Stimulated activated CD4-positive, alpha-beta T cell treated with anti-CD3 and anti-CD28 coated beads, Interleukin-4, amount 100 ng/mL, for 48 hours (primary cell): Measurements from ENCODE around the gene MRTFB.
A peak's percentile ranks its signal among the peaks of the same experiment; 100 is the strongest.

Source experiments
- DNase-seq, 2 donors: peaks; one replicate each; pipeline ENCODE4 v3.0.0-alpha.2; 2020; ENCODE audit warnings: low read depth in 2 of 2

MRTFB gene

DNA sequence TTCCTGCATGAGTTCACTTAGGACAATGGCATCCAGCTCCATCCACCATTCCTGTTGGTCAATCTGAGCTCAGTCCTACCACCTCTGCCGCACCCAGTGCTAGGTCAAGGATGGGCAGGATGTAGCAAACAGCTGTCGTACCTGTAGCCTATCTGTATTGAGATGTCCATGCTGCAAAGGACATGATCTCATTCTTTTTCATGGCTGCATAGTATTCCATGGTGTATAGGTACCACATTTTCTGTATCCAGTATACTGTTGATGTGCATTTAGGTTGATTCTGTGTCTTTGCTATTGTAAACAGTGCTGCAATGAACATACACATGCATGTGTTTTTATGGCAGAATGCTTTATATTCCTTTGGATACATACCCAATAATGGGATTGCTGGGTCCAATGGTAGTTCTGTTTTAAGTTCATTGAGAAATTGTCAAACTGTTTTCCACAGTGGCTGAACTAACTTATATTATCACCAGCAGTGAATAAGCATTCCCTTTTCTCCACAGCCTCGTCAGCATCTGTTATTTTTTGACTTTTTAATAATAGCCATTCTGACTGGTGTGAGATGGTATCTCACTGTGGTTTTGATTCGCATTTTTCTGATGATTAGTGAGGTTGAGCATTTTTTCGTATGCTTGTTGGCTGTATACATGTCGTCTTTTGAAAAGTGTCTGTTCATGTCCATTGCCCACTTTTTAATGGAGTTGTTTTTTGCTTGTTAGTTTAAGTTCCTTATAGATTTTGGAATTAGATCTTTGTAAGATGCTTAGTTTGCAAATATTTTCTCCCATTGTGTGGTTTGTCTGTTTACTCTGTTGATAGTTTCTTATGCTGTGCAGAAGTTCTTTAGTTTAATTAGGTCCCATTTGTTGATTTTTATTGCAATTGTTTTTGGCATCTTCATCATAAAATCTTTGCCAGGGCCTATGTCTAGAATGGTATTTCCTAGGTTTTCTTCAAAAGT, 7.2 kb upstream of the MRTFB start:
- no peak for DNase-seq

DNA sequence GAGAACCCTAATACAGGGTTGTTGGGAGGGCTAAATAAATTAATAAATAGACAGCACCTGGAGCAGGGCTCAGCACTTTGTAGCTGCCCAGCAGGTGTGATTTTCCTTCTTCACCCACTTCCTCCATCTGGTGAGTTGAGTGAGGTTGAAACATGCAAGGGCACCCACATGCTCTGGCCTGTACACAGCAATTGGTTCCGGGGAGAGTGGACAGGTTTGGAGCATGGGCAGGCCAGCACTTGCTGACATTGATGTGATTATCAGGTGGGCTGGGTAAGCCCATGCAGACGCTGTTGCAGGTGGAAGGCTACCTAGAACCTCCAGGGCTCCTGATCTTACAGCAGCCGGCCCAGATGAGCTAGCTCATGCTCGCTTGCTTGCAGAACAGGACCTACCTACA, 1.3 kb upstream of the MRTFB start:
- DNase-seq = no peak

GRCh38 chr16:14070555-14070876, 603 bp upstream of the MRTFB start:
- no peak for DNase-seq

- DNase-seq = peak in 1 of 2 donors; percentile 18
These were observed 605 bp downstream of the MRTFB start for GRCh38 chr16:14071576-14072271.

DNA sequence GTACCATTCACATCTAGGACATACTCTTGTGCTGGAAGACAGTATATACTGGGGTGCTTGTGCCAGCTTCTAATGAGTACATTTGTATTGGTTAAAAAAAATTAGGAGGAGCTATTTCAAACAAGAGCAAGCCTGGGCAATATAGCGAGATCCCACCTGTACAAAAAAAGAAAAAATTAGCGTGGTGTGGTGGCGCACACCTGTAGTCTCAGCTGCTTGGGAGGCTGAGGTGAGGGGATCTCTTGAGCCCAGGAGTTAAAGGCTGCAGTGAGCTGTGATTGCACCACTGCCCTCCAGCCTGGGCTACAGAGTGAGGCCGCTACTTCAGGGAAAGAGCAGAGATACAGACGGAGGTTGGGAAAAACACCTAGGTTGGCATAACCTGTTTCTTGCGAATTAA, 1.2 kb downstream of the MRTFB start:
- no peak for DNase-seq

- no peak for DNase-seq
These were observed 3.4 kb downstream of the MRTFB start for GRCh38 chr16:14074544-14074943.

DNA sequence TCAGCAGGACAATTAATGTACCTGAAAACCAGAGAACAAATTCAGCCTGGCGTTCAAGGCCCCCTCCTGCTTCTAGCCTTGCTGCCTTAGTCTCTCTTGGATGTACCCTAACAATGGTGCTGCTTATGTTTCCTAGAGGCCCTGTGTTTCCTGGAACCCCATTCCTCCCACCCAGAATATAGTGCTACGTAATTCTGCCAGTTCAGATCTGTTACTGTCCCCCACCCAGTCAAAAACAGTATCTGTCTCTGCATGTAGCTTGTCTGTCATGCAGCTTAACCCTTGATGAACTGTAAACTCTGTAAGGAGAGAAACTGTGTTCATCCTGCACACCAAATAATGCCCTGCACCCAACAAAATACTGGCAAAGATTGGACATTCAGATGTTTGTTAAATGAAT, 6.8 kb downstream of the MRTFB start:
- DNase-seq = no peak

- DNase-seq = no peak
These were observed 15.4 kb downstream of the MRTFB start for GRCh38 chr16:14086477-14086876.

- DNase-seq = no peak
These were observed 16.1 kb downstream of the MRTFB start for GRCh38 chr16:14087181-14087580.

DNA sequence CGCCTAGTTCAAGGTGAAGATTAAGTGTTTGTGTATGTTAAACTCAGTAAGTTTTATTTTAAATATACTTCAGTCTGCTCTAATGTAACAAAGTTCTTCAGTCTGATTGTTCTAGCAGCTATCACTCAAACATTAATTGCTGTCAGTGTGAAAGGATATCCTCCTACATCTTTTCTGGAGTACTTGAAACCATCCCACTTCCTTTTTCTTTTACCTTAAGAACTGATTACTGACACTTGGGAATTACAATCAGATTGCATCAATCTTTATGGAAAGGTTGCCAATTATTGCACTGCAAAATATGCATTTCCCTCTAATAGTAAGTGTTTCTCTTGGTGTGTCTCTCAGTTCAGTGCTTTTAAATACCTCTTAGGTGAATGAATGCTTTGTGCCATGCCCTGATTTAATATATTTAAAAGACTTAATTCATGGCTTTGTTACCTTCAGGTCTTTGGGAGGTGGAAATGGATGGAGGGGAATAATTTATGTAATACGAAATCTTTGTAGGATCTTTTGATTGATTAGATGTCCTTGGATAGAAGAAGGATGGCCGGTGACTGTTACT, 16.6 kb downstream of the MRTFB start:
- DNase-seq = no peak

GRCh38 chr16:14088155-14088753, 17.1 kb downstream of the MRTFB start:
- no peak for DNase-seq

- no peak for DNase-seq
These were observed 18.2 kb downstream of the MRTFB start for GRCh38 chr16:14089283-14089823.

DNA sequence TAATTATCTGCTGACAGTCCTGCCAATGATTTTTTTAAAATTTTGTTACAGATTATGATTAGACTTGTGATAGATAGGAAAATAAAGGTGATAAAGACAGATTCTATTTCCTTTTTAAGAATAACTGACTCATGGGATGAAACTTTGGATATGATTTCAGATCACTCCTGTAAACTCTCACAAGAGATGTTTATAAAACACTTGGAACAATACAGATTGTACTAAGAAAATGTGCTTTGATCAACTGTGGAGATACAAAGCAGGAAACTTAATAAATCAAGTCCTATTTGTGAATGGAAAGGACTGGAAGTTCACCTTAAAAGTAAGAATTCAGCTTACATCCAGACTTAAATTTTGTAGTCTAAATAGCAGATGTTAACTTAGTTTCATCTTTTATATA, 21.4 kb downstream of the MRTFB start:
- no peak for DNase-seq

- no peak for DNase-seq
These were observed 24.9 kb downstream of the MRTFB start for GRCh38 chr16:14095883-14096551.

DNA sequence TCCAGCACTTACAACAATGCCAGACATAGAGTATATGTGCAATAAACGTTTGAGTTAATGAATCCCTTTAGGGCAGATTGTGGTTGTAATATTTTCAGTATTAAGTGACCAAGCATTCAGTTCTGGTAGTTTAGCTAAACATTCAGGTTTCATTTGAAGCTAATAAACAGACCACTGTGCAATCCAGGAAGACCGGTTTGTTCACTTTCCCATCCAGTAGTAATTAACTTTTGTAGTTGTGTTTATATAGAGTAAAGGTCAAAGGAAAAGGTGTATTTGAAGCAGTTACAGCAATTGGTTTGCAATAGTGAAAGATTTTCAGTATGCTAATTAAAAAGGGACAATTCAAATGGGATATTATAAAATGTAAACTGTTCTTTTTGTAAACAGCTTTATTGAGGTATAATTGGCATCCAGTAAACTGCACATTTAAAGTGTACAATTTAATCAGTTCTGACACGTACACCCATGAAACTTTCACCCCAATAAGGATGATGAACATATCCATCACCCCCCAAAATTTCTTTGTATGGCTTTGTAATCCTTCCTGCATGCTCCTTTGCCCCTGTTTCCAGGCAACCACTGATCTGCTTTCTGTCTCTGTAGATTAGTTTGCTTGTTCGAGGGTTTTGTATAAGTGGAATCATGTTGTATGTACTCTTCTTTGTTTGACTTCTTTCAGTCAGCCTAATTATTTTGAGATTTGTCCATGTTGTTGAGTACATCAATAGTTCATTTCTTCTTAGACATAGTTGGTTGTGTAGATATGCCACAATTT, 26.3 kb downstream of the MRTFB start:
- no peak for DNase-seq

DNA sequence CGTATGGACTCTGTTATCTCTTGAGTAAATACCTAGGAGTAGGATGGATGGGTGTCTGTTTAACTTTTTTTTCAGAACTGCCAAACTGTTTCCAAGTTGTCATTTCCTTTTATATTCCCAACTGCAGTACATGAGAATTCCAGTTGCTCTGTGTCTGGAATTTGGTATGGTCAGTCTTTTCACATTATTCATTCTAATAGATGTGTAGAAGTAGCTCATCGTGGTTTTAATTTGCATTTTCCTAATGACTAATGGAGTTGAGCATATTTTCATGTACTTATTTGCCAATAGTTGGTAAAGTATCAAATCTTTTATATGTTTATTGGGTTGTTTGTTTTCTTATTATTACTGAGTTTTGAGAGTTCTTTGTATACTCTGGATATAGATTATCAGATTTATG, 27.0 kb downstream of the MRTFB start:
- no peak for DNase-seq

DNA sequence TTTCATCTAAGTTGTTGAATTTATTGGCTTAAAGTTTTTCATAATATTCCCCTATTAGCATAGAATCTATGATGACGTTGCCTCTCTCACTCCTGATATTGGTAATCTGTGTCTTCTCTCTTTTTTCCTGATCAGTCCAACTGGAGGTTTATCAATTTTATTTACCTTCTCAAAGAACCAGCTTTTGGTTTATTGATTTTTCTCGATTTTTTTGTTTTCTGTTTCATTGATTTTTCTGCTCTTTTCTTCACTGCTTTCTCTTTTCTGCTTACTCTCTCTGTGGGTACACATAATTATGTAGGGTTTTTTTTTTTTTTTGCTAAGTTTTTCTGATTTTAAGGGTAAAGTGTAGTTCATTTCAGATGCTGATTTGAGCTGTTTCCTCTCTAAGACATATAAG, 29.7 kb downstream of the MRTFB start:
- no peak for DNase-seq

GRCh38 chr16:14101415-14101814, 30.3 kb downstream of the MRTFB start:
- DNase-seq = no peak

GRCh38 chr16:14102925-14103720, 32.0 kb downstream of the MRTFB start:
- DNase-seq = no peak

GRCh38 chr16:14104066-14104465, 32.9 kb downstream of the MRTFB start:
- DNase-seq = no peak
